HG03135 (cell line): Measurements from ENCODE around the gene GPC6.

Experiments used
- ATAC-seq: cut with Tn5 transposase; IDR thresholded peaks from one replicate; pipeline ENCODE4 v1.9.1; 2021; ENCODE audit warnings: mild to moderate bottlenecking, moderate library complexity; ENCODE audit not compliant: unreplicated experiment

The GPC6 gene

GRCh38 chr13:94218951-94219350 is 992.3 kb downstream of the GPC6 start:
- no peak for ATAC-seq

- no peak for ATAC-seq
These were observed 998.1 kb downstream of the GPC6 start for GRCh38 chr13:94224670-94225069.

GRCh38 chr13:94227255-94227879 is 1000.8 kb downstream of the GPC6 start:
- no peak for ATAC-seq

- no peak for ATAC-seq
These were observed 1002.2 kb downstream of the GPC6 start for GRCh38 chr13:94228763-94229162.

- ATAC-seq = no peak
These were observed 1005.7 kb downstream of the GPC6 start for GRCh38 chr13:94232161-94232950.

GRCh38 chr13:94232956-94233355 is 1006.3 kb downstream of the GPC6 start:
- no peak for ATAC-seq

GRCh38 chr13:94233401-94233800 is 1006.8 kb downstream of the GPC6 start:
- ATAC-seq = no peak

GRCh38 chr13:94233837-94234236 is 1007.2 kb downstream of the GPC6 start:
- ATAC-seq = no peak

- no peak for ATAC-seq
These were observed 1008.1 kb downstream of the GPC6 start for GRCh38 chr13:94234738-94235137.

- ATAC-seq = no peak
These were observed 1009.5 kb downstream of the GPC6 start for GRCh38 chr13:94236132-94236531.

GRCh38 chr13:94236872-94237271 is 1010.3 kb downstream of the GPC6 start:
- no peak for ATAC-seq

- no peak for ATAC-seq
These were observed 1012.5 kb downstream of the GPC6 start for GRCh38 chr13:94239135-94239534.

- no peak for ATAC-seq
These were observed 1015.9 kb downstream of the GPC6 start for GRCh38 chr13:94242554-94242953.

- ATAC-seq = no peak
These were observed 1016.9 kb downstream of the GPC6 start for GRCh38 chr13:94243551-94243950.

GRCh38 chr13:94246495-94246894 is 1019.9 kb downstream of the GPC6 start:
- ATAC-seq = no peak

GRCh38 chr13:94247890-94248289 is 1021.3 kb downstream of the GPC6 start:
- no peak for ATAC-seq

GRCh38 chr13:94248454-94249228 is 1022.0 kb downstream of the GPC6 start:
- no peak for ATAC-seq

- no peak for ATAC-seq
These were observed 1022.9 kb downstream of the GPC6 start for GRCh38 chr13:94249512-94249911.

GRCh38 chr13:94251831-94252608 is 1025.4 kb downstream of the GPC6 start:
- ATAC-seq = no peak

GRCh38 chr13:94254737-94255136 is 1028.1 kb downstream of the GPC6 start:
- ATAC-seq = no peak

GRCh38 chr13:94256721-94257120 is 1030.1 kb downstream of the GPC6 start:
- ATAC-seq = no peak
